GM13976 (cell line): ENCODE data around the gene RBM4.
"Not testable (repeated sequence)": the region's sequence is repeated elsewhere in the genome, so short reads cannot be mapped to it uniquely, and the experiment has no call there.

Experiments used
- DNase-seq: peaks from one replicate; pipeline ENCODE4 v3.0.0; 2012; ENCODE audit warnings: low spot score
- in situ Hi-C: fragments of 300-500 bp; cut with MboI; formaldehyde crosslinking; loops from one replicate; pipeline ENCODE4 v1.12.0; 2022; ENCODE audit warnings: low sequenced_read_pairs, mixed read lengths, inconsistent platforms; ENCODE audit not compliant: unreplicated experiment
- TF ChIP-seq, protein P1 (sequence below): IDR thresholded peaks from 2 replicates; pipeline ENCODE4 v1.5.1; 2012; ENCODE audit warnings: borderline replicate concordance, mild to moderate bottlenecking; ENCODE audit not compliant: insufficient read depth; ENCODE audit errors: extremely low read depth, missing control alignments, control extremely low read depth

RBM4 gene

DNA sequence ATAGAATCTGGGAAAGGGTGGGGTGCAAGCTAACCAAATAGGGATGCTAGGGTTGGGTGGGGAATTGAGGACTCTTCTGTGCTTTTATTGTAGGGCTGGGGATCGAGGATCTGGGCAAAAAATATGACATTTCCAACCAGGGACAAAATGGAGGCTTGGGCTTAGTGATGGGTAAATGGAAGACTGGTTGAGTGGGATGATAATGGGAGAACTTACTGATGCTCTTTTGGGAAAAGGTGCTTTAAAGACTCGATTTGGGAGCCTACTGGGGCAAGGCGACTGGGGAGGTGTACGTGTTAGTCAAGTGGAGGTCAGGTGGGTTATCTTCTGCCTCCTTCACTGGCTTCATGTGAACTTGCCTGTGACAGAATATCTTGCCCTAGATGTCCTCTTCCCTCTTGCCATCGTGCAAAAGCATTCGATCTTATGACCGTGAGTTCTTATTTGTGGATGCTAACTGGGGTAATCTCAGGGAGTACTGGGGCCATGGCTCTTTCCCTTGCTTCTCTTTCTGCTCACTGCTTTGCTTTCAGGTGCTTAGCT is 10.4 kb upstream of the RBM4 start:
- no peak for DNase-seq
- TF ChIP-seq, protein P1, sequence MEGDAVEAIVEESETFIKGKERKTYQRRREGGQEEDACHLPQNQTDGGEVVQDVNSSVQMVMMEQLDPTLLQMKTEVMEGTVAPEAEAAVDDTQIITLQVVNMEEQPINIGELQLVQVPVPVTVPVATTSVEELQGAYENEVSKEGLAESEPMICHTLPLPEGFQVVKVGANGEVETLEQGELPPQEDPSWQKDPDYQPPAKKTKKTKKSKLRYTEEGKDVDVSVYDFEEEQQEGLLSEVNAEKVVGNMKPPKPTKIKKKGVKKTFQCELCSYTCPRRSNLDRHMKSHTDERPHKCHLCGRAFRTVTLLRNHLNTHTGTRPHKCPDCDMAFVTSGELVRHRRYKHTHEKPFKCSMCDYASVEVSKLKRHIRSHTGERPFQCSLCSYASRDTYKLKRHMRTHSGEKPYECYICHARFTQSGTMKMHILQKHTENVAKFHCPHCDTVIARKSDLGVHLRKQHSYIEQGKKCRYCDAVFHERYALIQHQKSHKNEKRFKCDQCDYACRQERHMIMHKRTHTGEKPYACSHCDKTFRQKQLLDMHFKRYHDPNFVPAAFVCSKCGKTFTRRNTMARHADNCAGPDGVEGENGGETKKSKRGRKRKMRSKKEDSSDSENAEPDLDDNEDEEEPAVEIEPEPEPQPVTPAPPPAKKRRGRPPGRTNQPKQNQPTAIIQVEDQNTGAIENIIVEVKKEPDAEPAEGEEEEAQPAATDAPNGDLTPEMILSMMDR = no peak
- in situ Hi-C loops = no loop called here

DNA sequence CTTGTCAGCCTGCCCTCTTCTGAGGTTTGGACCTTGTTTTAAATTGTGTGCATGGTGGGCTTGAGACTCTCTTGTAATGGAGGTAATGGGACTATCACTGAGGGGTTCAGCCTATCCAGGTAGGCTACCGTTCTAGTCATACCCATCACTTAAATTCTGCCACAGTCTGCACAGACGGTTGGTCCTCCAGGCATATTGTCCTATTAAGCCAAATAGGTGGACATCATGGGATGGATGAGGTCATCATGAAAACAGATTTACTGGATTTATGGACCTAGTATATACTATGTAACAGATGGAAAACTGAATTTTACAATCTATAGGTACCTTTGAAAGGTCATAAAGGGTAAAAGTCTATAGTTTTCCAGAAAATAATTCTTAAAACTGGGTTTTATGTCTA is 9.1 kb upstream of the RBM4 start:
- DNase-seq = no peak
- TF ChIP-seq, protein P1 = no peak
- in situ Hi-C loops = no loop called here

DNA sequence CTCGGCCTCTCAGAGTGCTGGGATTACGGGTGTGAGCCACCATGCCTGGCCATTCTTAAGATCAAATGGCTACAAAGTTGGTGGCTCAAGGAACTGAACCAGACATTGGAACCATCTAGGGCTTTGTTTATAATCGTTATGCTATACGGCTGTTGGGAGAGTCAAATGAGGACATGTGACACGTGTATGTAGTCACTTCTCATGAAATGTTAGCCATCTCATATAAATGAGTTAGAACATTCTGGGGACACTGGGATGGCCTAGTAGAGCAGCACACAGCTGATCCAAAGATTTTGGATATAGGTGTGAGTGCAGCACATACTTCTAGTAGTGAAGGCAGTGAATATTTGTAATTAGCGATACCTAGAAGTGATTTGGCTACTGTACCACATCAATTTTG is 6.6 kb upstream of the RBM4 start:
- in situ Hi-C loops = no loop called here
- TF ChIP-seq, protein P1 = no peak
- DNase-seq = no peak

DNA sequence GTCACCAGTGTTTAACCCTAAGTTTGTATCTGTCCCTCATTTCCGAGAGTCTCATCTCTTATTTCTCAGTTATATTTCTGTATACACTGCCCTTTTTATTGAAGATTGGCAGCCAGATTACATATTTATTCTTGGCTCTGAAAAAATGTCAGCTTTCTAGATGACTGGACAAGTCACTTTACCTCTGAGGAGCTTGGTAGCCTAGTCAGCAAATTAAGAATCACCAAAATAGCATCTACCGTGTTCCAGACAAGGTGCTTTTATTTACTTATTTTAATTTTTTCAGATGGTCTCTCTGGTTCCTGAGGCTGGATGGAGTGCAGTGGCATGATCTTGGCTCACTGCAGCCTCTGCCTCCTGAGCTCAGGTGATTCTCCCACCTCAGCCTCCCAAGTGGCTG is 5.6 kb upstream of the RBM4 start:
- in situ Hi-C loops = no loop called here
- TF ChIP-seq, protein P1 = no peak
- no peak for DNase-seq

DNA sequence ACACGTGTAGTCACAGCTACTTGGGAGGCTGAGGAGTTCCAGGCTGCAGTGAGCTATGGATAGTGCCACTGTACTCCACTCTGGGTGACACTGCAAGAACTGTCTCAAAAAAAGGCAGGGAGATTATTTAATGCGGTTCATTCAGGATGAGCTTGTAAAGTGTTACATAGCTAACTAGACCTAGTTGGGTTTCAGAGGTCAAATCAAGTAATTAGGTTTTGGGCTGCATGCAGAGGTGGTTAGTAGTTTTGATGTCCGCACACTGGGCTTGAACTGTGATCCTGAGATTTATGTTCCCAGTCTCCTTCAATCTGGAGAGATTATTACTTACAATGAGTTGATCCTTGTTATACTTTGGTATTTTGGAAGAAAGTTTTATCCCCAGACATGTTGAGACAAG is 2.1 kb upstream of the RBM4 start:
- TF ChIP-seq, protein P1 = no peak
- DNase-seq = no peak
- in situ Hi-C loops = no loop called here

DNA sequence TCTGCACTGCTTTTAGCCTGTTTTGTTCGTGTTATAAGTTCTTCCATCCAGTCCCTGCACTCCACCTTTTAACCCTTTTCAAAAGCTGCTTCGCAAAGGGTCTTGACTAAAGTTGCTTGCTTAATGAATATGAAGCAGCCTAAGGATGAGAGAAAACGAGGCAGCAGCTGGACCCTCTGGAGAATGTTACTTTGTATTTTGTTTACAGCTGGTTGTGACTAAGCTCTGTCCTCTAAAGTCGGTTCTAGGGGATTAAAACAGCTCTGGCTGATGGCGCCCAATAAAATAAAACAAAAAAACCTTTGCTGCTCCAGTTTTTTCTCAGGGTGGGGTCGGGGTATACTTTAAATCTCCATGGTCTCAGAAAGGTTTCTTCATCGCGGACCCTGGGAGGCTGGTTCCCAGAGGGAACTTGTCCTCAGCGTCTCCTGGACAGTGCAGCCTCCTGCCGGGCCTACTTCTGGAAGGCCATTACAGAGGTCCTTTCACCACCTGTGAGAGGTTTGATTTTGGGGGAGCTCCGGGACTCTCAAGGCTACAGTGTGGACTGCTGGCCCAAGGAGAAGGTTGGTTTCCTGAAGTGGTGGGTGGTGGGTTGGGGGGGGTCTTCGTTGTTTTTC is 836 bp upstream of the RBM4 start:
- in situ Hi-C loops = no loop called here
- DNase-seq = no peak
- TF ChIP-seq, protein P1 = no peak

DNA sequence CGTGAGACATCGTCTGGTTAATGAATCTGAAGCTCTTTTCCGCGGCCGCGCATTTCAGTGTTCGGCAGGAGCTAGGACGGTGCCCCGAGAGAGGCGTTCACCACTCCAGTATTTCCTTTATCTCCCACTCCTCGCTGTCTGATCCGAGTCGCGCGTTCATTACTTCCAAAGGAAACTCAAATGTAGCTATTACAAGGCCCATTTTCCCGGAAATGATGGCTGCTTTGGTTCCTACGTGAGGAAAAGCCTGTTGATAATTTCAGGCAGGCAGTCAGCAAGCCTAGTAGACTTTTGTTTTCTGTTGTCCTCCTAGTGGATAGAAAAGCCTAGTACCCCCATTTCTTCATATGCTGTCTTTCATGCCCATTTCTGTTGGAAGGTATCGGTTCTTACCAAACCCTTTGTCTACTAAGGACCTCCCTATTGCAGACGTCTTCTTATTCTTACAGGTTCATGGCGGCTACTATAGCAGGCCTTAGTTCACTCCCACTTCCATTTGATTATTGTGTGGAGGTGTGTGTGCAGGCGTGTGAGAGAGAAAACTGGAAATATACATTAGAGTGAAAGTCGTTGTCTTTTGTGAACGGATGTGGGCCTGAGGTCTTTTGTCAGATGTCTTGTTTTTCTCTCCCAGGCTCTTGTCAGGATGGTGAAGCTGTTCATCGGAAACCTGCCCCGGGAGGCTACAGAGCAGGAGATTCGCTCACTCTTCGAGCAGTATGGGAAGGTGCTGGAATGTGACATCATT is 737 bp downstream of the RBM4 start:
- TF ChIP-seq, protein P1 = no peak
- no peak for DNase-seq
- in situ Hi-C loops = no loop called here

DNA sequence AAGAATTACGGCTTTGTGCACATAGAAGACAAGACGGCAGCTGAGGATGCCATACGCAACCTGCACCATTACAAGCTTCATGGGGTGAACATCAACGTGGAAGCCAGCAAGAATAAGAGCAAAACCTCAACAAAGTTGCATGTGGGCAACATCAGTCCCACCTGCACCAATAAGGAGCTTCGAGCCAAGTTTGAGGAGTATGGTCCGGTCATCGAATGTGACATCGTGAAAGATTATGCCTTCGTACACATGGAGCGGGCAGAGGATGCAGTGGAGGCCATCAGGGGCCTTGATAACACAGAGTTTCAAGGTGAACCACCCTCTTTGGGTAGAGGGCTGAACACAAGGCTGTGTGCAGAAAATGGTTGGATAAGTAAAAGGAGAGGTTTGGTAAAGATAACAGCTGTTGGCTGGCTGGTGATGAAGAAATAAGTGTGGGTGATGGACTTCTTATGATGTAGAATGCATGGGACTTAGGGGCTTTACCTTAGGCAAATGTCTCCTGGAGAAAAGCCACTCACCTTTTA is 1.4 kb downstream of the RBM4 start:
- in situ Hi-C loops, DNase-seq: not testable (repeated sequence)
